ENCODE results near the gene SYTL3. TPM values are rescaled to one million over a fixed set of nuclear protein-coding genes. Genes with fewer than 3 reads are reported as not detected.

Gene SYTL3
- total and polyA plus RNA-seq, 2 experiments from 2014 or later: 9.9 to 11.4 TPM

DNA sequence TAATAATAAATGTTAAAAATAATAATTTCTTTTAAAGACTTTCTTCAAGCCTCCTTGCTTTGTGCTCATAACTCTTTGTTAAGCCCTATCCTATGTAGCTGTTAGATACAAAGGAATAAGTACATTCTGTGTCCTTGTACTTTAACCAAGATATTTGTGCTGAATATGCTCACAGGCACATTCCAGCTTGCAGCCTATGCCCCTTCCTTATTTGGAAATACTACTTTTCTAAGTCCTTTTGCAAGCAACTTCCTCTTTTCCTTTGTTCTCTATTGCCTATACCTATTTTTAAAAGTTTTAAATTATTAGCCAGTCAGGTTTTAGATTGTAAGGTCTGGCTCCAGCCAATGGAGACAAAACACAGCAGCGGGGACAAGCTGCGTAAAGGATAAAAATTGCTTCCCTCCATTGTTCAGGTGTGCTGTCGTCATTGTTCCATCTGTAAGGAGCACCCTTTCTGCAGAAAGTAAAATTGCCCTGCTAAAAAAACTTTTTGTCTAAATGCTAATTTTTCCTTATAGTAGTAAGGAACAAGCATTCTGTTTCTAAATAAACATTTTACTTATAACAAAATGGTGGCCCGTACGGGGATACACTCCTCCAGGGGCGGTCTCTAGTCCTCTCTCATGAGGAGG, 80.2 kb downstream of the SYTL3 start:
- H3K27me3 ChIP-seq: no peaks in the 10 kb centered on the region
- peaks cover 4% of the 10 kb centered on the region for H3K4me1 ChIP-seq (ENCODE audit: low read depth)
- no peak overlapping the region for H3K4me3 ChIP-seq
- DNase-seq (ENCODE audit: low read depth in 1 of 2, low spot score in 1 of 2): no peak
- TF ChIP-seq, protein P1, sequence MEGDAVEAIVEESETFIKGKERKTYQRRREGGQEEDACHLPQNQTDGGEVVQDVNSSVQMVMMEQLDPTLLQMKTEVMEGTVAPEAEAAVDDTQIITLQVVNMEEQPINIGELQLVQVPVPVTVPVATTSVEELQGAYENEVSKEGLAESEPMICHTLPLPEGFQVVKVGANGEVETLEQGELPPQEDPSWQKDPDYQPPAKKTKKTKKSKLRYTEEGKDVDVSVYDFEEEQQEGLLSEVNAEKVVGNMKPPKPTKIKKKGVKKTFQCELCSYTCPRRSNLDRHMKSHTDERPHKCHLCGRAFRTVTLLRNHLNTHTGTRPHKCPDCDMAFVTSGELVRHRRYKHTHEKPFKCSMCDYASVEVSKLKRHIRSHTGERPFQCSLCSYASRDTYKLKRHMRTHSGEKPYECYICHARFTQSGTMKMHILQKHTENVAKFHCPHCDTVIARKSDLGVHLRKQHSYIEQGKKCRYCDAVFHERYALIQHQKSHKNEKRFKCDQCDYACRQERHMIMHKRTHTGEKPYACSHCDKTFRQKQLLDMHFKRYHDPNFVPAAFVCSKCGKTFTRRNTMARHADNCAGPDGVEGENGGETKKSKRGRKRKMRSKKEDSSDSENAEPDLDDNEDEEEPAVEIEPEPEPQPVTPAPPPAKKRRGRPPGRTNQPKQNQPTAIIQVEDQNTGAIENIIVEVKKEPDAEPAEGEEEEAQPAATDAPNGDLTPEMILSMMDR (IDR thresholded peaks at IDR 0.05; ENCODE audit: low read depth, low read length): no peak
- no peaks in the 10 kb centered on the region for H3K36me3 ChIP-seq
- no peaks in the 10 kb centered on the region for H3K9me3 ChIP-seq (ENCODE audit: low read depth)
- H3K27ac ChIP-seq: no peak overlapping the region

DNA sequence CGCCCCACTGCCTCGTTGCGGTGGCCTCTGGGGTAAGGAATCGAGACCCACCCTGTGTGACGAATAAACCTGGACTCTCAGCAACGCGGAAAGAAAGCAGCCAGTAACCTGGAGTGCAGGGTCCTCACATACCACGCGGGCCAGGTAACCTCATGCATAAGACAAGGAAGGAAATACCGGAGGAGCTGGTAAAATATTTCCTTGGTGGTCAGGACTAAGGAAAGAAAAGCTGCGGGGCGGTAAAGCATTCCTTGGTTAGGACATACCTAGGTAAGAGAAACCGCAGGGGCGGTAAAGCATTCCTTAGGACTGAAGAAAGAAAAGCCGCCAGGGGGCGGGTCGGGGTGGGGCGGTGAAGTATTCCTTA, 80.7 kb downstream of the SYTL3 start:
- TF ChIP-seq, protein P1 (IDR thresholded peaks at IDR 0.05; ENCODE audit: low read depth, low read length): no peak
- no peak overlapping the region for H3K4me3 ChIP-seq

DNA sequence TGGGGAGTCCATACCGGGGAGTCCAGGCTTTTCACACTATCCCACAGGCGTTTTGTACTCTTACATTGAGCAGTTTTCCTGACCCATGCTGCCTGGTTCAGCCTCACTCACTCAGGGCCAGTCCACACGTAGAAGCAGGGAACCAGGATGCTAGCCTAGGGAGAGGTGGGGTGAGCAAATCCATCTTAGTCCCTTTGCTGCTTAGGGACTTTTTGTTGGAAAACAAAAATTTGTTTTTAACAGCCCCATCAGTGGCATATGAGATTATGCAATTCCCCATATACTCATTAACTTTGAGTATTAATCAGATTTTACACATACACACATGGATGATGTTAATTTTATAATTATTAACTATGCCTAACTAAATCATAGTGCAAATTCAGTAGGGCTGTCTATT, 85.2 kb downstream of the SYTL3 start:
- no peak overlapping the region for H3K27ac ChIP-seq

More for the DNA sequence above, 80.7 kb downstream of the SYTL3 start:
- Histone ChIP-seq H3K27ac (no peak overlapping the region), H3K27me3 (no peaks in the 10 kb centered on the region), H3K4me1 (ENCODE audit: low read depth) (peaks cover 4% of the 10 kb centered on the region), H3K36me3 (no peaks in the 10 kb centered on the region), H3K9me3 (ENCODE audit: low read depth) (no peaks in the 10 kb centered on the region)
- DNase-seq (ENCODE audit: low read depth in 1 of 2, low spot score in 1 of 2): no peak

DNA sequence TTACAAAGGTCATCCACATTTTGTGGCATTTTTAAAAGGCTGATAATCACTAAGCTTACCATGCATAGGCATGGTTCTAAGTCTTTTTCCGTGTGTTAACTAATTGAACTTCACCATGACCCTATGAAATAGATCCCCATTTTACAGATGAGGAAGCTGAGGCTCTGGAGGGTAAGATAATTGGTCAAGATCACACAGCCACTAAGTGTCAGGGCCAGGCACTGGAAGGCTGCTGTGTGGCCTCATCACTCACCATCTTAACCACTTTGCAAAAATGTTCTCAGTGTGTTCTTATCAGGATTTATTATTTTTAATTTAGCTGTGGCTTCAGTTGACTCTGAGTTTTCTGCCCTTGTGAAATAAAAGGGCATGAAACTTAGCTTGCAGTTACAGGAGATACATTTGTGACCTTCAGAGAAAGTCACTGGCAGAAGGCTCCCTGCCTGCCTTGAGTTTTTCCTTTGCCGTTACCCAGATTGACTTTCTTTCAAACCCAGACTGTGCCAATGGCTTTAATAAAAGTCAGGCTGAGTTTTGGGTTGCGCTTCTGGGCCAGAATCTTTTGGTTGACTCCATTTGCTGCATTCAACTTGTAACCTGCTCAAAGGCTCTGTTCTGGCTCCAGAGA, 87.3 kb downstream of the SYTL3 start:
- TF ChIP-seq, protein P1 (IDR thresholded peaks at IDR 0.05; ENCODE audit: low read depth, low read length): no peak
- Histone ChIP-seq H3K9me3 (ENCODE audit: low read depth) (no peaks in the 10 kb centered on the region), H3K27ac (peak overlapping the region; percentile 16), H3K27me3 (no peaks in the 10 kb centered on the region), H3K36me3 (no peaks in the 10 kb centered on the region), H3K4me1 (ENCODE audit: low read depth) (peaks cover 3% of the 10 kb centered on the region), H3K4me3 (no peak overlapping the region)
- DNase-seq (ENCODE audit: low read depth in 1 of 2, low spot score in 1 of 2): no peak

More for the DNA sequence above, 85.2 kb downstream of the SYTL3 start:
- no peak for DNase-seq (ENCODE audit: low read depth in 1 of 2, low spot score in 1 of 2)
- H3K27me3 ChIP-seq: no peaks in the 10 kb centered on the region
- no peaks in the 10 kb centered on the region for H3K9me3 ChIP-seq (ENCODE audit: low read depth)
- no peak overlapping the region for H3K4me3 ChIP-seq
- no peaks in the 10 kb centered on the region for H3K4me1 ChIP-seq (ENCODE audit: low read depth)
- TF ChIP-seq, protein P1 (IDR thresholded peaks at IDR 0.05; ENCODE audit: low read depth, low read length): no peak
- no peaks in the 10 kb centered on the region for H3K36me3 ChIP-seq

DNA sequence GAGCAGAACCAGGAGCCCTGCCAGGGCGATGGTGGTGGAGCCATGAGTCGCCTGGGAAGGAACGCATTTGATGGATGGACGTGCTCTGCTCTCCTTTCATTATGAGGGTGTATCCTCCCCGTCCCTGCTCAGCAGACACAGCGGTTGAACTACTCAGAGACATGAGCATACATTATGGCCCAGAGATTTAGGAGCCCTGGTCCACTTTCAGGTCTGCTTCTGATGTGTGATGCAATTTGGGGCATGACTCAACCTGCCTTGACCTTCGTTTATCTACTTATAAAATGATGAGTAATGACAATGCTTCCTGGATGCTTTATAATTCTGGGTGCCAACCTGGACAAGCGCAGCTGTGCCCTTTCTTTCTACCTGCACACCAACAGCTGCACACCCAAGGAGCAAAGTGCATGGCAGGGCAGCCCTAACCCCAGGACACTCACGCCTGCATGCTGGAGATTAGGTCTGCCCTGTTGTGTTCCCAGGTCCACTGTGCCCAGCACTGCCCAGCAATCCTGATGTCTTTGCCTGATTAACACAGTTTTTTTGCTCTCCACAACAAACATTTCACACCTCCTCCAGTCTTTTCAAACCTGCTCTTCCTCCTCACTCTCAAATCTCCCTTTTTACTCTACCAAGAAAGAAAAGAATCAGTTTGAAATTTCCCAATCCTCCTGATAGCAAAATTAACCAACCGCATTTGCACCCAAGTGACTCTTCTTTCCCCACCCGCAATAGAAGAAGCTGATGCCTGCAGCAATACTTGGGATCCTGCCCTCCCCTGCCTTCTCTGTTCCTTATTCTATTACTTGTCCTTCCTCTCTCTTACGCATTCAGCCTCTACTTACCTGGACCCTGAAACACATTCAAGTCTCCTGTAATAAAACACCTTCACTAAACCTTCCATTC, 88.1 kb downstream of the SYTL3 start:
- peak in 1 of 2 donors; percentile 41 for DNase-seq (ENCODE audit: low read depth in 1 of 2, low spot score in 1 of 2)
- Histone ChIP-seq H3K27me3 (no peaks in the 10 kb centered on the region), H3K4me3 (no peak overlapping the region), H3K4me1 (ENCODE audit: low read depth) (peaks cover 10% of the 10 kb centered on the region), H3K27ac (peak overlapping the region; percentile 16), H3K36me3 (no peaks in the 10 kb centered on the region), H3K9me3 (ENCODE audit: low read depth) (no peaks in the 10 kb centered on the region)
- TF ChIP-seq, protein P1 (IDR thresholded peaks at IDR 0.05; ENCODE audit: low read depth, low read length): no peak
